GM18517 (cell line): ENCODE measurements around the gene EIF4G2.
A peak's percentile ranks its signal among the peaks of the same experiment; 100 is the strongest.

Experiments used
- ATAC-seq: cut with Tn5 transposase; IDR thresholded peaks from one replicate; pipeline ENCODE4 v1.9.1; 2021; ENCODE audit warnings: mild to moderate bottlenecking, moderate library complexity; ENCODE audit not compliant: unreplicated experiment

Gene EIF4G2

DNA sequence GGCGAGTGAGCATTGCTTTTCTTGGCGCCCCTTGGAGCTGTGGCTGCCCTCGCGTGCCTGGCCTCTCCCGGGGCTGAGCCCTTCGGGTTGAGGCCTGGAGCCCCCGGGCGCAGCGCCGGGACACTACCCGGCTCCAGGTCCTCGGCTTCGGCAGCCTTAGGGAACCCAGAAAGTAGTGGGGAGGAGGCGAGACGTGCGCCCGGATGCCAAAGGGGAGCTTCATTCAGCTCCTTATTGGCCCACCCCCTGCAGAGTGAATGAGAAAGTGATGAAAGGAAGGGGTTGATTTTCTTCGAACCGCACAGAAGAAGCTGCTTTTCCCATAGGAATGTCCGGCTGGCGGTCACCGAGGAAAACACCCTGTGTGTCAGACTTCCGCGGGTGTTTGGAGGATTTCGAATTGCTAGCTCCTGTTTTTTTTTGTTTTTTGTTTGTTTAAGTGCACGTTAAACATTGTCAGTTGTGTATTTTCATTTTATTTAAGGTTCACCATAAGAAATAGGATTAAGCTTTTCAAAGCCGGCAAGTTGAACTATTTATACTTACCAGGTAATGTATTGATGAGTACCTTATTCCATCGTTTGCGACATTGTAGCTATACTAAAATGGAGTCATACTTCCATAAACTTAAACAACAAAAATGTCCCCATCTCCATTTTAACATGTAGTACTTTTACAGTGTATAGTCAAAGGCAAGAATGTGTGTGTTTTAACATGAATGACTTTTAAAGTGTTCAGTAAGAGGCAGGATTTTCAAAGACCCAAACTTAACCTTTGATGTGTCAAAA, 841 bp upstream of the EIF4G2 start:
- ATAC-seq = peak; percentile 15

DNA sequence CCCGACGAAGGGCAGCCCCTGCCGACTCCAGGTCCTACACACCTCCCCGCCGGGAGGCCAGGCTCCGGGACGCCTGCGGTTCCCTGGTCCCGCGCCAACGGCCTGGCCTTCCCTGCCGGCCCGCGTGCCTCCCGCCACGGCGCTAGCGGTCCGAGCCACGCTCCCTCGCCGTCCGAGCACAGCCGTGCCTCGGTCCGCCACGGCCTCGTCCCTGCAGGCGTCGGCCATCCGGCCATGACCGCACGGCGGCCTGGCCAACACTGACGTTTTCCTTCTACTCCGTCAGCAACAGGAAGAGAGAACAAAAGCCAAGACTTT, 532 bp downstream of the EIF4G2 start:
- ATAC-seq = no peak

DNA sequence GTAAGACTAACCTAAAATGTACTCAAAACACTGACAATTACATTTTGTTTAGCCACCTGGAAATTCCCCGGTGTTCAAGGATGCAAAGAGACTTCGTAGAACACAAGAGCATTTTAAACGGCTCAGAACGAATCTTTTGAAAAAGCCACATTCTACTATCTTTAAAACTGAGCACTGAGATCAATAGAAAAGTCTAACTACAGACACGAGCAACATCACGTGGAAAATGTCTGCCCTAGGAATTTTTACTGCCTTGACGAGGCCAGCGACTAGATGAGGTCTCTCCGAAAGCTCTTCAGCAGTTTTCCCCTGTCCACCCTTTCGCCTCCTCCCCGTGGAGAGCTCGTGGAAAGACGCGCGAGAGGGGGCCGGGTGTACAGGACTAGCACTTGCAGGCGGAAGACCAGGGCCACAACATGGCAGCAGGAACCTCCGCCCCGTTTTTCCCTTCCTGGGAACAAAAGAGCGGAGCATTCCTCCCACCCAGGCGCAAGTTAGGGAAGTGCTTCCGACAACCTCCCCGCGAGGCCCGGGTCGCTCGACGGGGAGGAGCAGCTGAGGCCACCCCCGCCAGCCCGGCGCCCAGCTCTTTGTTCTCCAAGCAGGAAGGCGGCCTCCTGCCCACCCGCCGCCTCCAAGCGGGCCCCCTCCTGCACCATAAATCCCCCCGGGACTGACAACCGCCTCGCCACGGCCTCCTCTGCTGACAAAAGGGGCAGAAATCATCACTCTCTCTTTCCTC, 1.1 kb downstream of the EIF4G2 start:
- peak; percentile 2 for ATAC-seq

DNA sequence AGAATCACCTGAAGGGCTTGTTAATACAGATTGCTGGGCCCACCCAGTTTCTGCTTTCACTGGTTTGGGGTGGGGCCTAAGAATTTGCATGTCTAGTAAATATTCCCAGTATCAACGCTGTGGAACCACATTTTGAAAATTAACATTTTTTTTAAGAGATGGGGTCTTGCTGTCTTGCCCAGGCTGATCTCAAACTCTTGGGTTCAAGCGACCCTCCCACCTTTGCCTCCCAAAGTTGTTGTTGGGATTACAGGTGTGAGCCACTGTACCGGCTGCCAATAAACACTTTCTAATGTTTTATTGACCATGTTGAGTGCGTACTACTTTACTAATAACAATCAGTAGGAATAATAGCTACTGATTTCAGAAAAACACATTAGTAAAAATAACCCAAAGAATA, 2.5 kb downstream of the EIF4G2 start:
- no peak for ATAC-seq

DNA sequence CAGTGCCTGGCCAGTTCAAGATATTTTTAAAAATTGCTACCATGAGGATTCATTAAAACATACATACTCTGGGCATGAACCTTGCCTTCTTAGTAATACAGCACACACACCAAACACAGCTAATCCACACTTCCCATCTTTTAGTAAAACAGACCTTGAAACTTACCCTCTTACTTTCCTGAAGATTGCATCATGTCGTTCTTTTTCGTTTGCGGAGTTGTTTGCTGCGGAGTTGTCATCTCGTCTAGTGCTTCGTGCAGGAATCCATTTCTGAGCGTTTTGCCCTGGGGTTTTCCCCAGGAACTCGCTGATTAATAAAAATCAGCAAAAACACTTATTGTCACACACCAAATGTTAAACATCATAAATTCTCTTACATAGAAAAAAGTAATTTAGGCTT, 3.0 kb downstream of the EIF4G2 start:
- ATAC-seq = no peak

DNA sequence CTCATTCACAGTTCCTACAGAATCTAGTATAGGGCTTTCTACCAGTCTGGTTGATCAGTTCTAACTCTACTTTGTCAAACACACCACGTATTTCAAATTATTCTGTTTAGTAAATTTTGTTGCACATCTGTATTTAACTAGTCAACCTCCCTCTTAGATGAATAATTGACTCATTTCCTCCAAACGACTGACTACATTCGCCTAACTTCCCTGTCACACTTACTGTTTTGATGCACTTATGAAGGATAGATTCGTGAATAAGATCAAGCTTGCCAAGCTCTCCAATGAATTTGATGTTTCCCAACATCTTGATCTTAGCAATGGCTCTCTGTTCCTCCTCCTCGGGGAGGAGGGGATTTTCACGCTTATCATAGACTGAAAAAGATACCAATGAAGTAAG, 5.0 kb downstream of the EIF4G2 start:
- no peak for ATAC-seq

DNA sequence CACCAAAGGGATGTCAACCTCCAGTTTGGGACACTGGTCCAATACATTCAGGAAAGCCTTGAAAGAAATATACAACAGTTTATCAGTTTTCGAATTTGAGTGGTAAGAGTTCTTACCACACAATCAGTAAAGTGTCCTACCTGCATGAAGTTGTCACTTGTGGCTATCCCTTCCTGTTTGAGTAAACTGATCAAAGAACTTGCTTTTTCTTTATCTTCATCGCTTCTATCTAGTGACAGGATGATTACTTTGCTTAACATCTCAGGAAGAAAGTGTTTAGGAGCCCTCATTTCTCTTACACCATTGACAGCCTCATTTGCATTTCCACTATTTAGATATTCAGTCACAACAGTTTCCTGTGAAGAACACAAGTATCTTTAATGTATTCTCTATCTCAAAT, 8.4 kb downstream of the EIF4G2 start:
- no peak for ATAC-seq

DNA sequence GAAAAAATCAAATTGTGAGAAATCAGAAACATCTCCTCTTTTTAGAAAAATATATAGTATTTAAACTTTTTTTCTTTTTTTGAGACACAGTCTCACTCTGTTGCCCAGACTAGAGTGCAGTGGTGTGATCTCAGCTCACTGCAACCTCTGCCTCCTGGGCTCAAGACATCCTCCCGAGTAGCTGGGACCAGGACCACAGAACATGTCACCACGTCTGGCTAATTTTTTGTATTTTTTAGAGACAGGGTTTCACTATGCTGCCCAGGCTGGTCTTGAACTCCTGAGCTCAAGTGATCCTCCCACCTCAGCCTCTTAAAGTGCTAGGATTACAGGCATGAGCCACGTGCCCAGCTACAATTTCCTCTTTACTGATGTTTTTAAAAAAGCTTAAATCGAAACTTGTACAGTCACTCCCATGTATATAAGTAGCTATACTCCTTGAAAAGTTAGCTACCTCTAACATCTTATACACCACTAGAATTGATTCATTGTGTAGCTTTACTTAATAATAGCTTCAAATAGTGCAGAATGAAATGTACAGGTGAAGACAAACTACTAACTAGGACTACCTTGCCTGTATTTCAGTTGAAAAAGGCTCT, 10.3 kb downstream of the EIF4G2 start:
- no peak for ATAC-seq

DNA sequence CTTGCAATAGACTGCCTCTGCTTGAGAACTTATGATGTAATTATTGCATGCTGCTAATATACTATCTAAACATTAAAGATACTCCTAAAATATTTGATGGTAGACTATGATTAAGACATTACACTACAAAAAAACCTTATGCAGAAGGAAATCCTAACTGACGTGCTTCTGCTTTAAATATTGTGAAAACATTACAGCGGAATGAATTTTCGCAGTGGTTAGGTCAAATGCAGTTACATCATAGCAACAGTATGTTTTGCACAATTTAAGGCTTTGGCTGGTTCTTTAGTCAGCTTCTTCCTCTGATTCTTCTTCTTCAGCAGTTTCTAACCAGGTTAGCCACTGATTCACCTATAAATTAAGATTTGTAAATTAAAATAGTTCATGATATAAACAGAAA, 11.2 kb downstream of the EIF4G2 start:
- no peak for ATAC-seq

DNA sequence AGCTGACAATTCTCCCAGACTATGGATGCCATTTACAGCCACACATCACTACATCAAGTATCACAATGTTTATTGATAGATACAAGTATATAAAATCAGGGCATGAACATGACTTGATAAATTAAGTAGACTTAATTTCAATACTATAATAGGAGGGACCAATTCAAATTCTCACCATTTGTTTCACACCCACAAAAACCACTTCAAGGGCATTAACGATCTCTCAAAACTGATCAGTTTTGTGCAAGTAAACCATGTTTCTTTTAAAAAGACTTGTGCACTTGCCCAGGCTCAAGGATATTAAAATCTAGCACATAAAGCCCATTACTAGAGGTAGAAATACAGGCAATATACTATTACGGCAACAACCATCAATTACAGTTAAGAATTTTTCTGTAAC, 11.7 kb downstream of the EIF4G2 start:
- no peak for ATAC-seq

DNA sequence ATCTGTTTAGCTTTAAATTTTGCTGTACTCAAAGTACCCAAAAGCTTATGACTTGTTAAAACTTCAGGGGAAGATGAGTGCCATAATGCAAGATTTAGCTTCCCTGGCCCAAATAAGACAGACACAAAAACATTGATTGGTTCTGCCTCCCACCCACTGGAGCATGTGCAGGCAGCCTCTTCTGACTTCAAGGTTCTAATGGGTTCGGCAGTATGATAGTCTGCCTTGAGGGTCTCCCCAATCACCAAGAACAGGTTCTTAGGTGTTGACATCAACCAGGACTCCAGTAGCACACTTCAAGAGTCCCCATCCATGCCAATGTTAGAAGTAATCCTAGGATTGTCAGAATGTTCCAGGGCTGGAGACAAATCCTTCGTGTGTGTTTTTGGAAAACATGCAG, 12.5 kb downstream of the EIF4G2 start:
- ATAC-seq = no peak

DNA sequence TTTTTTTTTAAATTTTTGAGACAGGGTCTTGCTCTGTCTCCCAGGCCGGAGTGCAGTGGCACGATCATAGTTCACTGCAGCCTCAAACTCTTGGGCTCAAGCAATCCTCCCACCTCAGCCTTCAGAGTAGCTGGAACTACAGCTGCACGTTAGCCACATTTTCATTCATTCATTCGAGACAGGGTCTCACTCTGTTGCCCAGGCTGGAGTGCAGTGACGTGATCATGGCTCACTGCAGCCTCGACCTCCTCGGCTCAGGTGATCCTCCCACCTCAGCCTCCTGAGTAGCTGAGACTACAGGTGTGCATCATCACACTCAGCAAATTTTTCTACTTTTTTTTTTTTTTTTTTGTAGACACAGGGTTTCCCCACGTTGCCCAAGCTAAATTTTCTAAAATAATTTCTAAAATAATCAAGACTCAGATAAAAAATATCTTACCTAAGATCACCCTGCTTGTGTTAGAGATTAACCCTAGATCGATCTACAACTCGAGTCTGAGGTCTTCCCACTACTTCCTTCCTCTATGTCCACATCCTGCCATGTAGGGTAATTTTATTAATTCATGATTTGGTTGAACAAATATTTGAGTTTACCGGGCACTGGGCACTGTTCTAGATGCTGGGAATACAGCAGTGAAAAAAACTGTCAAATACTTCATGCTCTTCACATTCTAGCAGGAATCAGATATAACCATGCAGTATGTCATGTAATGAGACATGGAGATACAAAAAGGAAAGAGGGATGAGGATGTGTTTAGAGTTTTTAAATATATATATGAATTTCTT, 15.1 kb downstream of the EIF4G2 start:
- ATAC-seq = no peak

DNA sequence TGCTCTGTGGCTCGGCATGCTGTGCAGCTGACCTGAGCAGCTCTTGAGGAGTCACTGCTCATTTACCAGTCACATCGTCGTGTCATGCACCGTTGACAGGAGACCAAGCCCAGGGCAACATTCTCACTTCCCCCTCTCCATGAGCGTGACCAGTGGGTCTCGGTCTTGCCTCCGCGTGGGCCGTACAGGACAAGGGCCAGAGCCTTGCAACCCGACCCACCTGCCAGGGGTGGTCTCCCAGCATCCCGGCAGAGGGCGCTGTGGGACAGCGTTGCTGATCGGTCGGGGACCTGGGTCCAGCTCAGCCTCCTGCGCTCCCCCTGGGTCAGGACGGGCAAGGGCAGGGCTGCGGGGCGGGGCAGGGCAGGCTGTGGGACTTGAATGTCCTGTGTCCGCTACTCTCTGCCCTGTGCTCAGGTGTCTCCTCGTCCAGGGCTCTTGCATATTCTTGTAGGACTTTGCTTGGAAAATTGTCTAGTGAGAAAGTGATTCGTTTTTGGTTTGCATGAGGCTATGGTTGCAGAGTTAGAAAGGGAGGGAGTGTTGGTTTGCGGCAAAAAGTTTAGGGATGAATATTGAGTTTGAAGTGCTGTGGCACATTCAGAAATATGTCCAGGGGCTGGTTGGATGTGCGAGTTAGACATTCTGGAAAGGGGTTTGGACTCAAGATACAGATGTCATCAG, 16.2 kb downstream of the EIF4G2 start:
- ATAC-seq = peak; percentile 60

DNA sequence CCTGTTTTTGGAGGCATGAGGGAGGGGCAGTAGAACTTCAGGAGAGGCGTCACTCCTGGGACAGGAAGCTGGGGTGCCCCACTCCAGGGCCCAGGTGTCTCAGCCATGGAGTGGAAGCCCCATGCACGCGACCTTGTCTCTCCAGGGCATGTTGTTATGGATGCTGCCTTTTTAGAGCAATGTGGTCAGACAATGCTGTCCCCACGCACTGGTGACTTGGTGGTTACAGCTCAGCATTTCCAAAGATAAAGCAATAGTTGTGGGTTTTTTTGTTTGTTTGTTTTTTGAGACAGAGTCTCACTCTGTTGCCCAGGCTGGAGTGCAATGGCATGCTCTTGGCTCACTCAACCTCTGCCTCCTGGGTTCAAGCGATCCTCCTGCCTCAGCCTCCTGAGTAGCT, 22.3 kb downstream of the EIF4G2 start:
- ATAC-seq = no peak

DNA sequence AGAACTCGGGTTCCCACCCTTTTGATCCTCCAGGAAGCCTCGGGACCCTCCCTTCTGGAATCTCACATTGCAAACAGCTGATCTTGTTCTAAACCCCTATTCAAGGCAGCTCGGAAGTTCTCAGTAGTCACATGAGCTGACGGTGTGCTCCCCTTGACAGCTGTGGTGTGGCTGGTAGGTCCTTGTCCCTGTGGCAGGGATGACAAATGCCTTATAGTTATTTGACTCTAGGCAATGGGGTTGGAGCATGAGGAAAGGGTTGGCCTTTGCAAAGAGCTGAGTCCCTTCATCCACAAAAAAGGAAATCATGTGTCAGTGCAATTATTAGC, 23.6 kb downstream of the EIF4G2 start:
- no peak for ATAC-seq

DNA sequence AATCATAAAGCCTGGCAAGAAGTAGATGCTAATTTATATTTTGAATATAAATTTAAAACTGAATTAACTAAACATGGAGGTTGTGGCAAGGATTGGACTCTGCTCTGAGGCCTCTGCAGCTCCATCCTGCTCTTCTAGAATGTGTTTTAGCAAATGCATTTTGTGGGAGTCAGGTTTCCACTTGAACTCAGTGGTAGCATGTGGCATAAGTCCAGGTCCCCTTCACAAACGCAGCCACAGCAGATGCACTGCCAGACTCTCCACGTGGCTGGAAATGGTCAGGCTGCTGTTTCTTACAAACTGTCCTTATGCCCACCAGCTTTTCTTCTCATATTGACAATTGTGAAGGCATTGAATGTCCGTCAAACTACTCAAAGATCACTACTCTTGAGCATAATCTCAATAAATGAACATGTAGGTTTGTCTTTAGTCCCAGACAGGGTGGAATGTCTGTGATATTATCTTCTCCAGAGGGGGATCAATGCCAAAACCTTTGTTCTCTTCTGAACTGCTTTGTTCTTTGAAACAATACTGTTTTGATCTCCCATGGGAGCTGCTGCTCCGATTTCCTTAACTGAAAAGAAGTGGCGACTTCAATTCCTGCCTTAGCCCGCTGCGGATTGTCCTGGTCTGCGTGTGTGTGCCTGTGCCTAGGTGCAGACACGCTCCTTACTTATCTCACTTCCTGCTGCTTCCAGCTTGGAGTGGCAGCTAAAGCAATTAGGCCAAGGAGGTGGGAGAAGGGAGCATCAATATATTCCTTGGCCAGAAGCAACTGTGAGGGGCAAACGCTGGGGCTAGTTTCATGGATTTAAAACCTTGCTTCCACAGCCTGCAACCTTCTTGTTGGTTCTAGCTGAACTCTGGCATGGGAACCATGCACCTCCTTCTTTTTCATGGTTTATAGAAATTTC, 24.2 kb downstream of the EIF4G2 start:
- no peak for ATAC-seq

DNA sequence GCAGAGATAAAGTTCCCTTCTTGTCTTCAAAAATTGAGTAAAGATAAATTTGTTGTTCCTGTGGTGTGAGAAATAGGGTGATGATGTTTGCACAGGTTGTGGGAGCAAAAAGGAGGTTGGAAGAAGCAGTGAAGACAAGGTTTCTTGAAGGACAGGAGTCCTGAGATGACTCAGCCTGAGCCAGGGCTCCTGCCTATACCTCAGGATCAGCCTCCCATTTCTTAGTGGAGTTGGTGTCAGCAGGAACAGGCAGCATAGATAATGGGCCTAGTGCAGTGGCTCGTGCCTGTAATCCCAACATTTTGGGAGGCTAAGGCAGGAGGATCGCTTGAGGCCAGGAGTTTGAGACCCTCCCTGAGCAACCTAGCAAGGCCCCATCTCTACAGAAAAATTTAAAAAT, 28.7 kb downstream of the EIF4G2 start:
- ATAC-seq = no peak

DNA sequence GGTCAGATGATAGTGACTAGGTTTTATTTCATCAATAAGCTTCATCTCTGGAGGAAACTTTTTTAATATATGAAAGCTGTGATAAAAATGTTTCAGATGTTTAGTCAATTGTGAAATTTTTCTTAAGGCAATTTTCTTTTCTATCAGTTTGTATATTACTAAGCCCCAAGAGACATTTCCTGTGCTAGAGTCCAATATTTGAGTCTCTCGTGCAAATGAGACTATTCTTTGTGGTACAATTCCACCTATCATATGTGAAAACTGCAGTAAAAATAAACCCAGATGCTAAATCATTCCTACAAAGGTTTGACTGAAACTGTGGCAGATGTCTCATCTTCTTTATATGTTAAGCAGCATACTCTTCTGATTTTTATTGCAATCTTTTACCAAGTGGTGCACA, 29.6 kb downstream of the EIF4G2 start:
- ATAC-seq = no peak

DNA sequence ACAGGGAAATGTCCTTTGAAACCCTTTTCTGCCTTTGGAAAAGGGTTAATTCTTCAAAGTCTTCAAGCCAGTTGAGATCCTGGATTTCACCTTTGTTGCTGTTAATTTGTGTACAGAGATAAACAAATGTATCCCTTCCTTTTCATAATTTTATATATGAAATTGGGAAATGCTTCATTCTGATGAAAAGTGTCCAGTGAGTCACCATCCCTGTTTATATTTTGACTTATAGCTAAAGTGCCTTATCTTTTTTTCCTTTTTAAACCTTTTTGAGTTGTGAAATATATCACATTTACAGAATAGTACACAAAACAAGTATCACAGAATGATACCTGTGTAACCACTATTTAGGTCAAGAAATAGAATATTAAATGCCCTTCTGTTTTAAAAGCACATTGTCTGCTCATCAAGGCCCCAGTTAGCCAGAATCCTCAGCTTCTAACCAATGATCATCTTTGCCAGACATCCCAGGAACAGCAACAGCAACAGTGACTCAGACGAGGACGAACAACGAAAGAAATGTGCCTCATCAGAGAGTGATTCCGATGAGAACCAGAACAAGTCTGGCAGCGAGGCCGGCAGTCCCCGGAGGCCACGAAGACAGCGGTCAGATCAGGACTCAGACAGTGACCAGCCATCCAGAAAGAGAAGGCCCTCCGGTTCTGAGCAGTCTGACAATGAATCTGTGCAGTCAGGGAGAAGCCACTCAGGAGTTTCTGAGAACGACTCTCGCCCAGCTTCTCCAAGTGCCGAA, 30.3 kb downstream of the EIF4G2 start:
- ATAC-seq = no peak
